ENCODE results near the gene PAPPA. TPM values are rescaled to one million over a fixed set of nuclear protein-coding genes. Genes with fewer than 3 reads are reported as not detected.
A peak's percentile ranks its signal among the peaks of the same experiment; 100 is the strongest.

Gene PAPPA
- total RNA-seq, 1 donor from 2014 or later, result 172 TPM

- H3K79me2 ChIP-seq (ENCODE audit: insufficient read depth, low read length), result peaks cover 4% of the 10 kb centered on the region
- no peak overlapping the region for H3K4me2 ChIP-seq (ENCODE audit: low read length)
- H3K27me3 ChIP-seq (ENCODE audit: insufficient read depth, low read length), result peaks cover 7% of the 10 kb centered on the region
- H3K9me3 ChIP-seq (ENCODE audit: insufficient read depth, low read depth, low read length), result no peaks in the 10 kb centered on the region
- no peak overlapping the region for H2AFZ ChIP-seq (ENCODE audit: low read depth, low read length)
- Mint-ChIP-seq H3K27ac (ENCODE audit: unreplicated experiment) (peak overlapping the region; percentile 97), H3K36me3 (ENCODE audit: low read depth, unreplicated experiment) (peaks cover 17% of the 10 kb centered on the region), H3K4me3 (ENCODE audit: unreplicated experiment) (peak overlapping the region; percentile 43), H3K27me3 (ENCODE audit: low read depth, unreplicated experiment) (no peaks in the 10 kb centered on the region), H3K9me3 (ENCODE audit: unreplicated experiment) (peaks cover 2% of the 10 kb centered on the region), H3K4me1 (ENCODE audit: low read depth, unreplicated experiment) (peaks cover 53% of the 10 kb centered on the region)
- peak; percentile 5 for DNase-seq (ENCODE audit: low read depth)
- no peak overlapping the region for H3K4me3 ChIP-seq (ENCODE audit: insufficient read depth, low read depth, low read length)
- no peak overlapping the region for H3K9ac ChIP-seq (ENCODE audit: low read length)
- peak overlapping the region; percentile 84 for H3K27ac ChIP-seq (ENCODE audit: low read depth, low read length)
- H4K20me1 ChIP-seq (ENCODE audit: insufficient read depth, low read length), result no peaks in the 10 kb centered on the region
- TF ChIP-seq CTCF (IDR thresholded peaks at IDR 0.05; ENCODE audit: insufficient read depth, low read depth, low read length), result no peak
- TF ChIP-seq EZH2 (IDR thresholded peaks at IDR 0.05; ENCODE audit: insufficient read depth, low read length), result no peak
- peaks cover 48% of the 10 kb centered on the region for H3K4me1 ChIP-seq (ENCODE audit: insufficient read depth, low read length)
- FAIRE-seq, result no peak
- no peaks in the 10 kb centered on the region for H3K36me3 ChIP-seq (ENCODE audit: insufficient read depth, low read length)
Measured at GRCh38 chr9:116280529-116280928, 126.9 kb downstream of the PAPPA start.

GRCh38 chr9:116282597-116282996 is 129.0 kb downstream of the PAPPA start:
- H3K36me3 ChIP-seq (ENCODE audit: insufficient read depth, low read length), result no peaks in the 10 kb centered on the region
- H3K9me3 ChIP-seq (ENCODE audit: insufficient read depth, low read depth, low read length), result no peaks in the 10 kb centered on the region
- H3K9ac ChIP-seq (ENCODE audit: low read length), result no peak overlapping the region
- H3K9me3 Mint-ChIP-seq (ENCODE audit: unreplicated experiment), result peaks cover 2% of the 10 kb centered on the region
- H4K20me1 ChIP-seq (ENCODE audit: insufficient read depth, low read length), result no peaks in the 10 kb centered on the region
- no peak for FAIRE-seq
- H3K4me1 Mint-ChIP-seq (ENCODE audit: low read depth, unreplicated experiment), result peaks cover 38% of the 10 kb centered on the region
- H3K27ac Mint-ChIP-seq (ENCODE audit: unreplicated experiment), result no peak overlapping the region
- peaks cover 8% of the 10 kb centered on the region for H3K79me2 ChIP-seq (ENCODE audit: insufficient read depth, low read length)
- H3K27ac ChIP-seq (ENCODE audit: low read depth, low read length), result no peak overlapping the region
- TF ChIP-seq CTCF (IDR thresholded peaks at IDR 0.05; ENCODE audit: insufficient read depth, low read depth, low read length) (no peak), EZH2 (IDR thresholded peaks at IDR 0.05; ENCODE audit: insufficient read depth, low read length) (no peak)
- H3K4me1 ChIP-seq (ENCODE audit: insufficient read depth, low read length), result peaks cover 40% of the 10 kb centered on the region
- no peaks in the 10 kb centered on the region for H3K27me3 Mint-ChIP-seq (ENCODE audit: low read depth, unreplicated experiment)
- no peak overlapping the region for H3K4me3 ChIP-seq (ENCODE audit: insufficient read depth, low read depth, low read length)
- H3K4me3 Mint-ChIP-seq (ENCODE audit: unreplicated experiment), result no peak overlapping the region
- no peak overlapping the region for H3K4me2 ChIP-seq (ENCODE audit: low read length)
- H3K36me3 Mint-ChIP-seq (ENCODE audit: low read depth, unreplicated experiment), result peaks cover 15% of the 10 kb centered on the region
- H3K27me3 ChIP-seq (ENCODE audit: insufficient read depth, low read length), result peaks cover 7% of the 10 kb centered on the region
- DNase-seq (ENCODE audit: low read depth), result no peak
- H2AFZ ChIP-seq (ENCODE audit: low read depth, low read length), result no peak overlapping the region

DNA sequence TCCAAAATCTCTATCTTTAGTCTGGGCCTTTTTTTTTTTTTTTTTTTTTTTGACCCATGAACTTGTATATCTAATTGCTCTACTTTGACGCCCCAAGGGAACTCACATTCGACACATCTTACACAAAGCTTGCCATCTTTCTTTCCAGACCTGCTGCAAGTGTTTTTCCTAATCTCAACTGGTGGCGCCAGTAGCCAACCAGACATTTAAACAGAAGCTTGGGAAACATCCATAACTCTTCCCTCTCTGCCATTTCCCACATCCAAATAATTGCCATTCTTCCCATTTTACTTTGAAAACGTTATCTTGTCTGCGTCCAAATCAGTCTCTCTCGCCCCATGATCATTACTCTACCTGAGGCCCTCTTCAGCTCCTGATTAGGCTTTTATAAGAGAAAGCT is 130.9 kb downstream of the PAPPA start:
- Histone ChIP-seq H3K9ac (ENCODE audit: low read length) (no peak overlapping the region), H3K4me2 (ENCODE audit: low read length) (no peak overlapping the region), H3K4me3 (ENCODE audit: insufficient read depth, low read depth, low read length) (no peak overlapping the region), H3K27ac (ENCODE audit: low read depth, low read length) (no peak overlapping the region), H4K20me1 (ENCODE audit: insufficient read depth, low read length) (no peaks in the 10 kb centered on the region), H3K27me3 (ENCODE audit: insufficient read depth, low read length) (peaks cover 7% of the 10 kb centered on the region), H3K4me1 (ENCODE audit: insufficient read depth, low read length) (peaks cover 28% of the 10 kb centered on the region), H2AFZ (ENCODE audit: low read depth, low read length) (no peak overlapping the region), H3K79me2 (ENCODE audit: insufficient read depth, low read length) (peaks cover 8% of the 10 kb centered on the region), H3K36me3 (ENCODE audit: insufficient read depth, low read length) (no peaks in the 10 kb centered on the region), H3K9me3 (ENCODE audit: insufficient read depth, low read depth, low read length) (no peaks in the 10 kb centered on the region)
- Mint-ChIP-seq H3K4me1 (ENCODE audit: low read depth, unreplicated experiment) (peaks cover 25% of the 10 kb centered on the region), H3K4me3 (ENCODE audit: unreplicated experiment) (no peak overlapping the region), H3K27ac (ENCODE audit: unreplicated experiment) (no peak overlapping the region), H3K36me3 (ENCODE audit: low read depth, unreplicated experiment) (peaks cover 16% of the 10 kb centered on the region), H3K9me3 (ENCODE audit: unreplicated experiment) (no peaks in the 10 kb centered on the region), H3K27me3 (ENCODE audit: low read depth, unreplicated experiment) (no peaks in the 10 kb centered on the region)
- FAIRE-seq (no peak), DNase-seq (ENCODE audit: low read depth) (no peak)
- TF ChIP-seq CTCF (IDR thresholded peaks at IDR 0.05; ENCODE audit: insufficient read depth, low read depth, low read length) (no peak), EZH2 (IDR thresholded peaks at IDR 0.05; ENCODE audit: insufficient read depth, low read length) (no peak)
